HG02973 (cell line): Measurements from ENCODE around the gene PET100.
A peak's percentile ranks its signal among the peaks of the same experiment; 100 is the strongest.

Source experiments
- ATAC-seq: cut with Tn5 transposase; IDR thresholded peaks from one replicate; pipeline ENCODE4 v1.9.1; 2021; ENCODE audit warnings: moderate library complexity; ENCODE audit not compliant: unreplicated experiment

PET100 gene

DNA sequence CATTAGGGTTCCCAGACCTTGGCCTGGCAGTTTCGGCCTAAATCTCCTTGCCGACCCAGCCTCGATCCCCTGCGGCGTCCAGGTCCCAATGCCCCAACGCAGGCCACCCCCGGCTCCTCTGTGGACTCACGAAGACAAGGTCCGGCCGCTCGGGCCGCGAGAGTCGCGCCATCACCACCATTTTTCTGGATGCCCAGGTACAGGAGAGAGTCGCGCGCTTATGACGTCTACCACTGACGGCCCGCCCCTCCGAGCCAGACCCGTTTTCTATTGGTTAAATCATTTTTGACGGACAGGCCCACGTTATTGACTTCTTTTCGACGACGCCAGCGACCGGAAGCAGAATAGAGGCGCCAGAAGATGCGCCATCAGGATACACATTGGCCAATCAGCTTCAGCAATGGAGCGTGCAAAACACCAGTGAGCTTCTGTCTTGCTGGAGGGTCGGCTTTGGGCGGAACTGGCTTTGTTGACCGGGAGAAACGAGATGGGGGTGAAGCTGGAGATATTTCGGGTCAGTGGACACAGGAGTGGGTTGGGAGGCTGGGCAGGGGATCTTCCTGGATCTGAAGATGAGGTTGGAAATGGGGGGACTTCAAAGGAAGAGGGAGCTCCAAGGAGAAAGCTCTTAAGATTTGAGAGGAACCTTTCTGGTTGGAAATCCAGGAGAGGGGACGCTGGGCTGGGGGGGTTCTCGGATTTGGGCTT, at the start of gene PET100, which contains the start of gene XAB2:
Gene PET100 (plus strand): TSS at position 447 of the 708 bp plus-strand sequence. CDS start 41 bp downstream, at position 488.
Gene XAB2 (minus strand): TSS at position 199 of the 708 bp plus-strand sequence. CDS start 18 bp downstream, at position 181.
- ATAC-seq = peak; percentile 71

GRCh38 chr19:7582446-7582845, 47.1 kb upstream of the PET100 start:
- ATAC-seq = no peak

GRCh38 chr19:7589822-7590221, 39.8 kb upstream of the PET100 start:
- ATAC-seq = no peak

DNA sequence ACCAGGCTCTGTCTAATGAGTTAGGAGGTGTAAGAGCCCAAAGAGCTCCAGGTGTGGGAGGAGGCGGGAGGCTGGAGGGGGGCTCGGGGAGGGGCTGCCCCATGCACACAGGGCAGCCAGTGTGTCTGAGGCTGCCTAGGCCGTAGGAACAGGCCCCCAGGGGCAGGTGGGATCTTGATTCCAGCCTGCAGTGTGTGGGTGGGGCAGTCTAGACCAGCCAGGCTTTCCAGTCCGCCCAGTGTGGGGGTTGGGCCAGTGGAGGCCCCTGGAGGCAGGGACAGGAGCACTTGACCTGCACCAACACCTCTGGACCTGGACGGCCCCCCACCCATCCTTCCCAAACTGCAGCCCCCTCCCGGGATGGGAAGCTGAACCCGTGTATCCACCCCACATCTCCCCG, 39.3 kb upstream of the PET100 start:
- no peak for ATAC-seq

- no peak for ATAC-seq
Observed at GRCh38 chr19:7595466-7596133, 34.0 kb upstream of the PET100 start, which contains the start of gene CAMSAP3. CAMSAP3 (plus strand) TSS chr19:7595863; CDS start chr19:7596003, 140 bp downstream.

DNA sequence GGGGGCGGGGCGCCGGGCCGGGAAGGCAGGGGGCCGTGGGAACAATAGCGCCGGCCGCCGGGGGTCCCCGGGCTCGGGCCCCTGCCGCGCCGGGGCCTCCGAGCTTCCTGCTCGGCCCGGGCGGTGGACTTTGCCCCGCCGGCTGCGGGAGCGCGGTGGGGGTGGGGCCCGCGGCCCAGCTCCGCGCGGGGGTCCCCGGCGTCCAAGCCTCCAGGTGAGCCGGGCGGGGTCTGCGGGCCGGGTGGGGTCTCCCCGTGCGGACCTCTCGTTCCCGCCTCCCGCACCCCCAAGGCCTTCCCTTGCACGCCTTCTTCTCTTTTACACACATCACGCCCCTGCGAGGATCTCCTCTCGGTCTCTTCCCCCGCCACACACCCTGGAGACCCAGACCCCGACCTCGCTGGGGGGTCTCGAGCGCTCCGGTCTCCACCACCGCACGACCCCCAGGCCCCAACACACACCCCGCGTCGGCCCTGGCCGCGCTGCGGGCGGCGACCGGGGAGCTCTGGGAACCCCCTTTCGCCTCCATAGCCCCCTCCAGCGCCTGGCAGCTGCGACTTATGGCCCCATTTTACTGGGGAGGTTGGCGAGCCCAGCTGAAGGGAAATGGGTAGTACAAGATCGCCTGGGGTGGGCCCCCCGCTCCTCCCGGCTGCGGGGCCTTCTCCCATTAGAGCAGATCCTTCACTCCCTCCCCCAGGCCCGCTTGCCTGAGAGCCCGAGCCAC, 33.2 kb upstream of the PET100 start:
- no peak for ATAC-seq

GRCh38 chr19:7597689-7598088, 31.9 kb upstream of the PET100 start:
- ATAC-seq = no peak

- ATAC-seq = no peak
Observed at GRCh38 chr19:7598180-7598579, 31.4 kb upstream of the PET100 start.

GRCh38 chr19:7600721-7601120, 28.9 kb upstream of the PET100 start:
- ATAC-seq = no peak

DNA sequence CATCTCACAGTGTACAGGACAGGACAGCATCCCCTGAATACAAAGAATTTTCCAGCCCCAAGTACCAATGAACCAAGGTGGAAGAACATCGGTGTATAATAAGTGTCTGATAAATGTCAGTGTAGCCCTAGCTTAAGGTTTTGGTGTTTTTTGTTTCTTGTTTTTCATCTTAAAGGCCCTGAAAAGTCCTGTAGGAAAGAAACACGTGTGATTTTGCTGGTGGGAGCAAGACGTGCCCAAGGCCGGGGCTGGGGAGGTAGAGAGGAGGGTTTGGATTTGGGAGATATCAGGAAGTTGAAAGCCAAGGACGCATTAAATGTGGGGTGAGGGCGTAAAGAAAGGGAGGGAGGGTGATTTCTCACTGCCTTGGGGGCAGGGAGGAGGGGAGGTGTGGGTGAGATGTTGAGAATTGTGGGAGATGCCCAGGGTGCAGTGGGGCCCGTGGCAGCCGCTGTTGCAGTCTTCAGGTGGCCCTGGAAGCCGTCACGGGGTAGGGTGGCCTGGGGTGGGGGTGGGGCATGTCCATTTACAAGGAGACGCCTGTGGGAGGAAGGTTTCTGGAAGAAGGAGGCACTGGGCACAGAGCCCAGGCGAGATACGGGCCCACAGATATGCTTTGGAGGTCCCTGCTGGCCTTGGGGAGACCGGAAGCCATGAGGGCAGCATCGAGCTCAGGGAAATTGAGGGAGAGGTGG, 27.2 kb upstream of the PET100 start:
- no peak for ATAC-seq

GRCh38 chr19:7602935-7603497, 26.6 kb upstream of the PET100 start:
- no peak for ATAC-seq

DNA sequence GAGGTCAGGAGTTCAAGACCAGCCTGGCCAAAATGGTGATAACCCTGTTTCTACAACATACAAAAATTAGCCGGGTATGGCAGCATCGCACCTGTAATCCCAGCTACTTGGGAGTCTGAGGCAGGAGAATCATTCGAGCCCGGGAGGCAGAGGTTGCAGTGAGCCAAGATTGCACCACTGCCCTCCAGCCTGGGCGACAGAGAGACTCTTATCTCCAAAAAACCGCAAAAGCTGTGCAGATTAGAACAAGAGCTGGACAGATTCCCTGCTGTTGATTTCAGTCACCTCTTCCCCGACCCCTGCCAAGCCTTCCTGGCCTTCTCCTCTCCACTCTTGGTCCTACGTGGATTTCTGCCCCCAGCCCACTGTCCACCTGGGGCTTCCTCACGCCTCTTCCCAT, 25.7 kb upstream of the PET100 start:
- no peak for ATAC-seq

DNA sequence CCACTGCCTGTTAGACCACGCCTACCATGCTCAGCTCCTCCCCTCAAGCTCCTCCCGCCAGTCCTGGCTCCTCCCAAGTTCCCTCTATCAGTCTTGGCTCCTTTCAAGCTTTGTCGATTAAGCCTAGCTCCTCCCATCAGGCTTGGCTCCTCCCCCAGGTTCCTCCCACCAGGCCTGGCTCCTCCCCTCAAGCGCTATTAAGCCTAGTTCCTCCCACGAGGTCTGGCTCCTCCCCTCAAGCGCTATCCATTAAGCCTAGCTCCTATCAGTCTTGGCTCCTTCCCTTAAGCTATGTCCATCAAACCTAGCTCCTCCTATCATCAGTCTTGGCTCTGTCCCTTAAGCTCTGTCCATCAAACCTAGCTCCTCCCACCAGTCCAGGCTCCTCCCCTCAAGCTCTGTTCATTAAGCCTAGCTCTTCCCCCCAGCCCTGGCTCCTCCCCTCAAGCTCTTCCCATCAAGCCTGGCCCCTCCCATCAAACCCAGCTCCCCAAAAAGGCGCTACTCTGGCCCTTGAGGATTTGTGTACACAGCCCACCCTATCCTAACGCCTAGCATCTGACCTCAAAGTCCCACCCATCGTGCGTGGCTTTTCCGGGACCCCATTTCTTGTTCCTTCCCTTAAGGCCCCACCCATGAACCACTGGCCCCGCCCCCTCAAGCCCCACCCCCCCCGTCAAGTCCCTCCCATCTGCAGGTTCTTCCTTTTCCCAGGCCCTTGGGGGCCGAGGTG, 23.9 kb upstream of the PET100 start:
- ATAC-seq = no peak

DNA sequence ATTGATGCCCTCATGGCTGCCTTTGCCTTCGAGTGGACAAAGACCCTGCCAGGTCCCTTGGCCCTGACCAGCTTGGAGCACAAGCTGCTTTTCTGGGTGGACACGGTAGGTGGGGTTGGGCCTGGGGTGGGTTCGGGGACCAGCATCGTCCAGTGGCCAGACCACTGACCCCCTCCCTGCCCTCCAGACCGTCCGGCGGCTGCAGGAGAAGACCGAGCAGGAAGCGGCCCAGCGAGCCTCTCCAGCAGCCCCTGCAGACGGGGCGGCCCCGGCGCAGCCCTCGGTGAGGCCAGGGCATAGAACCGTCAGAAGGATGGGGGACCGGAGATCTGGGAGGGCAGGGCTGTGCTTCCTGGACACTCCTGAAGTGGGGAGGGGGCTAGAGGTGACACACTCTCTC, 23.3 kb upstream of the PET100 start:
- no peak for ATAC-seq

- ATAC-seq = no peak
Observed at GRCh38 chr19:7607212-7607873, 22.2 kb upstream of the PET100 start.

DNA sequence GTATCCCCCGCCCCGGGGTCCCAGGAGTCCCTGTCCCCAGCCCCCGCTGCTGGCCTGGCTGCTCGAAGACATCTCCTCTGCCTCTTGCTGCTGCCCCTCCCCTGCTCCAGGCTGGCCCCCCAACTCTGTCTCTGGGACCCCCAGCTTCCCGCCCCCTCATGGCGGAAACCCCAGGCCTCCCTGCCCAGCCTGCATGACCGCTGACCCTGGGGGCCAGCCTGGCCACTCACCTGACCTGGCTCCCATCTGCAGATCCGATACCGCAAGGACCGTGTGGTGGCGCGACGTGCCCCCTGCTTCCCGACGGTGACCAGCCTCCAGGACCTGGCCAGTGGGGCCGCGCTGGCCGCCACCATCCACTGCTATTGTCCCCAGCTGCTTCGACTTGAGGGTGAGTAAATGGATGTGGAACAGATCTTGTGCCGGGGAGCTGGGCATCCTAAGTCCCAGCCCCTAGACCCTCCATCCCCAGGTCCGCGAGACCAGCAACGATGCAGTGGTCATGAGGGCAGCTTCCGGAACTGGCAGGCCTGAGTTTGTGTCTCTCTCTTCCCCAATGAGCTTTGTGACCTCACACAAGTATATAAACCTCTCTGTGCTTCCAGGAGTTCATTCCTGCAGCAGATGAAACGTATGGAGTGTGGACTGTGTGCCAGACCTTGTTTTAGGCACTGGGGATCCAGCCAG, 21.6 kb upstream of the PET100 start:
- no peak for ATAC-seq

- no peak for ATAC-seq
Observed at GRCh38 chr19:7610491-7611240, 18.9 kb upstream of the PET100 start.

DNA sequence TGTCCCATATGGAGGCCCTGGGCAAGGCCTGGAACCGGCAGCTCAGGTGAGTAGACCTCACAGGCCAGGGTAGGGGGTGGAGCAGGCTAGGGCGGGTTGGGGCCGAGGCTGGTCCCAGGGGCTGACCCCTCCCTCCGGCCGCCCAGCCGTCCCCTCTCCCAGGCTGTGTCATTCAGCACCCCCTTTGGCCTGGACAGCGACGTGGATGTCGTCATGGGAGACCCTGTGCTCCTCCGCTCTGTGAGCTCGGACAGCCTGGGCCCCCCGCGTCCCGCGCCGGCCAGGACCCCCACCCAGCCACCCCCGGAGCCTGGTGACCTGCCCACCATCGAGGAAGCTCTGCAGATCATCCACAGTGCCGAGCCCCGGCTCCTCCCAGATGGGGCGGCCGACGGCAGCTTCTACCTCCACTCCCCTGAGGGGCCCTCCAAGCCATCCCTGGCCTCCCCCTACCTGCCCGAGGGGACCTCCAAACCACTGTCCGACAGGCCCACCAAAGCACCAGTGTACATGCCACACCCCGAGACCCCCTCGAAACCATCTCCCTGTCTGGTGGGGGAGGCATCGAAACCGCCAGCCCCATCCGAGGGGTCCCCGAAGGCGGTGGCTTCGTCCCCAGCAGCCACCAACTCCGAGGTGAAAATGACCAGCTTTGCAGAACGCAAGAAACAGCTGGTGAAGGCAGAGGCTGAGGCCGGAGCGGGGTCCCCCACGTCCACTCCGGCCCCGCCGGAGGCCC, 17.9 kb upstream of the PET100 start:
- no peak for ATAC-seq
